Esophagus muscularis mucosa (tissue), 3 donors: ENCODE measurements around the gene ADAMTS2.

Experiments used
- POLR2AphosphoS5 ChIP-seq, 2 donors: sonication (generic); formaldehyde crosslinking; IDR thresholded peaks; one replicate each; pipeline ENCODE4 v1.6.1; 2017; ENCODE audit warnings: antibody characterized with exemption in 2 of 2
- TF ChIP-seq, protein P1 (sequence below), 3 experiments: fragments of 200-600 bp in 2 of 3; fragments of 450-650 bp in 1 of 3; sonication (generic) in 2 of 3; IDR thresholded peaks; one replicate each; pipeline ENCODE4 v1.5.1; 2017 to 2019; ENCODE audit warnings: antibody characterized with exemption in 3 of 3, mild to moderate bottlenecking in 2 of 3, moderate library complexity in 1 of 3

DNA sequence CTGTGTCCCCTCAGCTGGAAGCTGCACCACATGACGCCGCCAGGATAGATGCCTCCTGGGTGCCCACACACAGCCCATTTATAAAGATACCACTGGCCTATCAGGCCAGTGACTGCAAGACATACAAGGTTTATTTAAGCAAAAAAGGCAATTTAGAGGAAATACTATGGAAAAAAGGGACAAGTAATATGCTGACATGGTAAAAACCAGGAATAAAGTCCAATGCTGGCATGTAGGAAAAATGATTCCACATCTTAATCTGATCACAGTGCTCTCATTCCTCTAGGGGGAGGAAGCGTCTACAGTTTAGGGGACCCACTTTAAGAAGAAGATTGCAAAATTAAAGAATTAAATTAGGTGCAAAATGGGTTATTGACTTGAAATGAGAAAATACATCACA lies 205.0 kb downstream of the ADAMTS2 start:
- TF ChIP-seq, protein P1, sequence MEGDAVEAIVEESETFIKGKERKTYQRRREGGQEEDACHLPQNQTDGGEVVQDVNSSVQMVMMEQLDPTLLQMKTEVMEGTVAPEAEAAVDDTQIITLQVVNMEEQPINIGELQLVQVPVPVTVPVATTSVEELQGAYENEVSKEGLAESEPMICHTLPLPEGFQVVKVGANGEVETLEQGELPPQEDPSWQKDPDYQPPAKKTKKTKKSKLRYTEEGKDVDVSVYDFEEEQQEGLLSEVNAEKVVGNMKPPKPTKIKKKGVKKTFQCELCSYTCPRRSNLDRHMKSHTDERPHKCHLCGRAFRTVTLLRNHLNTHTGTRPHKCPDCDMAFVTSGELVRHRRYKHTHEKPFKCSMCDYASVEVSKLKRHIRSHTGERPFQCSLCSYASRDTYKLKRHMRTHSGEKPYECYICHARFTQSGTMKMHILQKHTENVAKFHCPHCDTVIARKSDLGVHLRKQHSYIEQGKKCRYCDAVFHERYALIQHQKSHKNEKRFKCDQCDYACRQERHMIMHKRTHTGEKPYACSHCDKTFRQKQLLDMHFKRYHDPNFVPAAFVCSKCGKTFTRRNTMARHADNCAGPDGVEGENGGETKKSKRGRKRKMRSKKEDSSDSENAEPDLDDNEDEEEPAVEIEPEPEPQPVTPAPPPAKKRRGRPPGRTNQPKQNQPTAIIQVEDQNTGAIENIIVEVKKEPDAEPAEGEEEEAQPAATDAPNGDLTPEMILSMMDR (IDR thresholded peaks at IDR 0.05) = no peak
- TF ChIP-seq POLR2AphosphoS5 (IDR thresholded peaks at IDR 0.05) = no peak
